GM21576 (cell line): ENCODE data around the gene TRIB2.
A peak's percentile ranks its signal among the peaks of the same experiment; 100 is the strongest.

Experiments
- ATAC-seq: cut with Tn5 transposase; IDR thresholded peaks from one replicate; pipeline ENCODE4 v1.9.1; 2021; ENCODE audit warnings: mild to moderate bottlenecking, moderate library complexity; ENCODE audit not compliant: unreplicated experiment

Gene TRIB2

GRCh38 chr2:12697617-12698016, 19.1 kb upstream of the TRIB2 start:
- ATAC-seq: no peak

- no peak for ATAC-seq
These were observed 15.7 kb upstream of the TRIB2 start for GRCh38 chr2:12700989-12701388.

DNA sequence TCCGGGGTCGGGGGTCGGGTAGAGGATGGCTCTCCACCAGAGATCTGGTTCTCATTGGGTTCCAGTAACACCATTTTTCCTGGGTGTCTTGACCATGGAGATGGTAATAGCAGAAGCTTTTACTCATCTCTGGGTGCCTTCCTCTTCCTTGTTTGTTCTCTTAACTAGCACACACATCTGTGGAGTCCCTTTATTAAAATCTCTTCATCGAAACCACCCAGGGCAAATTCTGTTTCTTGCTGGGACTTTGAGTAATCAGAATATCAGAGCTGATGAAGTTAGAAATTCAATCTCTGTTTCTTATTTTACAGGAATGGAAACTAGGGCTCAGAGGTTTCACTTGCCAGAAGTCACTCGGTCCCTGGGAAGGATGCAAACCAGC, 15.0 kb upstream of the TRIB2 start:
- ATAC-seq: no peak

DNA sequence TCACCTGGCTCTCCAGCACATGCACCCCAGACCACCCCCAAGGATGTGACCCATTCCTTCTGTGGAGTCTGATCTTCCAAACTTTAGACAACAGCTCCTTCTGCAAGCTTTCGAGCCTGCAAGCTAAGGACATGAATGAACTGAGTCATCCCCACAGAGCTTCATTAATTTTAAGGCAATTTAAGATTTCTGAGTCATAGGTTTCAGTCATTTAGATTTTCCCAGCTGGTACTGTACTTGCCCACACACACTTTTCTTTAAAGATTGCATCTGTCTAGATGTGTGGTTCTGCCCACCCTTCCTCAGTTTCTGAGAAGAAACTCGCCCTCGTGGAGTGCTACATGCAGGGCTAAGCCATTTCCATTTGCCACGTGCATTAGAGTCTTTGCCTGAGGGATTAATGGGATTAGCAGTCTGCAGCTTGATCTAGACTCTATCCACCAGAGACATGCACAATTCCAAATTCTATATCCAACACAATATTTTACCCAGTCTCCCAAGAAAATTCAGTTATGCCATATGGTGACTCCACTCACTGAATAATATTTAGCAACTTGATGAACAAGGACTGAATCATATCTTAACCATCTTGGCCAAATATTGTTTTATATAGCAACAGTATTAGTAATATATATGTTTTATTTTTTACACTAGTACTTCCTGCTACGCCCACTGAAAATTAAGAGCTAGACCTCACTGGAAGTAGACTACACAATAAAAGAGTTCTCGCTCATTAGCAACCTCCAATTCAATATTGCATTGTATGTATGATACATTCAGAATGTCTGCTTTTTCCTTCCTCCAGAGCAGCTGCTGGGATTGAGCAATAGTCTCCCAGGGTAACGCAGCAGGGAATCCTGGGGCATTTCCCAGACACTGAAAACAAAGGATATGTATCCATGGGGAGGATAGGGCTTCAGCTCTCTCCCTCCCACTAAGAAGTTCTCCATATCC, 14.3 kb upstream of the TRIB2 start:
- no peak for ATAC-seq

DNA sequence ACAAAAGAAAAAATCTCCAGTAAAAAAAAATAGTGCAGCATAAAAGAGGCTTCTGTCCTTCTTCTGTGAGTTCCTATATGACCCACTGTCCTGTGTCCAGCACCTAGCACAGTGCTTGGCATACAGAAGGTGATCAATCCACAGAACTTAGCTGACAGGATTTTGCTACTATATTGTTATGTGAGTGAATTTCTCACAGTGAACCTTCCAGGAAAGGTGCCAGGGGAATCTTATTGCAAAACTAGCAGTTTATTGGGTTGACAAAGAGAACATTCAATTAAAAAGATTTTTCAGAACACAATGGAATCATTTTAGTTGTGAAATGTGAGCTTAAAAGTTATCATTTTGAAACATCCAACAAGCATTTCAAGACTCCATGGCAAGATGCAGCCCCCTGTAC, 12.4 kb upstream of the TRIB2 start:
- ATAC-seq: no peak

DNA sequence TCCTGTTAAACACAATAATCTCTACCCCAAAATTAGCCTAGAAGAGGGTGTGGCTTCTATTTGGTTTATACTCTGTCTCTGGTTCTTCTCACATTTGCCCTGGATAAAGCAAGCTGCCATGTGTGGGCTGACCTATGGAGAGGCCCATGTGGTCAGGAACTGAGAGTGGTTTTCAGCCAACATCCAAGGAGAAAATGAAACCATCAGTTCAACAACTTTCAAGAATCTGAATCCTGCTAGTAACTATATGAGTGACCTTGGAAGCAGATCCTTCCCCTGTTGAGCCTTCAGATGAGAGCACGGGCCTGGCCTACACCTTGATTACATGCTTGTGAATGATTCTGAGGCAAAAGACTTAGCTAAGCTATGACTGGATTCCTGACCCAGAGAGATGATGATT, 11.5 kb upstream of the TRIB2 start:
- ATAC-seq: no peak

GRCh38 chr2:12705742-12706141, 11.0 kb upstream of the TRIB2 start:
- no peak for ATAC-seq

DNA sequence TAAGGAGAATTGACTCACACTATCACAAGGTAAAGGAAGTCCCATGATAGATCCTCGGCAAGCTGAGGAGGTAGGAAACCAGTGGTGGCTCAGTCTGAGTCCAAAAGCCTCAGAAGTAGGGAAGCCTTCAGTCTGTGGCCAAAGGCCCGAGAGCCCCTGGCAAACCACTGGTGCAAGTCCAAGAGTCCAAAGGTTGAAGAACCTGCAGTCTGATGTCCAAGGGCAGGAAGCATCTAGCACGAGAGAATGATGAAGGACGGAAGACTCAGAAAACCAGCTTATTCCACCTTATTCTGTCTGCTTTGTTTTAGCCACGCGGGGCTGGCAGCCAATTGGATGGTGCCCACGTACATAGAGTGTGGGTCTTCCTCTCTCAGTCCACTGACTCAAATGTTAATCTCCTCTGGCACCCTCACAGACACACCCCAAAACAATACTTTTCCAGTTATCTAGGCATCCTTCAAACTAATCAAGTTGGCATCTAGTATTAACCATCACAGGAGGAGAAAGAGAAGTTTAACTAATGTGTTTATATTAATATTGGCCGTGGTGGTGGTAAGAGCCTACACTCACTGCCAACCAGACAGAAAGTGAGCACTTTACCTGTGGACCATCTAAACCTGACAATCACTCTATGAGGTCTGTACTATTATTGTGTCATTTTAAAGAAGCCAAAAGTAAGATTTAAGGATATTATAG, 8.1 kb upstream of the TRIB2 start:
- no peak for ATAC-seq

- ATAC-seq: no peak
These were observed 7.6 kb upstream of the TRIB2 start for GRCh38 chr2:12709207-12709522.

DNA sequence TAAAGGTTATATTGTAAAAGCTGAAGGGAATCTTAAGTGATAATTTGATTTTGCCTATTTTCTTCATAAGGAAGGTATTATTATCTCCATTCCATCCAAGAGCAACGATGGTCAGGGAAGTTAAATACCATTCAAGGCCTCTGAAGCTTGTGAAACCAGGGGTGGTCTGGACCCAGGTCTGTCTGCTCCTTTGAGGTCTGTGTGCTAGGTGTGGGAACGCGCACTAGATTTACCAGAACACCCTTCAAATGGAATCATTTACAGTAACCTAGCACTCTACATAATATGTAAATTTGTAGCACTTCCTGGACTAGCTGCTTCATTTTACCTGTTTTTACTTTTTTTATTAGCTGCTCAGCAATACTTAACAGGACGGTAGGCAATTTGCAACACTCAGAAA, 6.4 kb upstream of the TRIB2 start:
- ATAC-seq: no peak

GRCh38 chr2:12711339-12711738, 5.4 kb upstream of the TRIB2 start:
- no peak for ATAC-seq

GRCh38 chr2:12712881-12713280, 3.9 kb upstream of the TRIB2 start:
- ATAC-seq: no peak

DNA sequence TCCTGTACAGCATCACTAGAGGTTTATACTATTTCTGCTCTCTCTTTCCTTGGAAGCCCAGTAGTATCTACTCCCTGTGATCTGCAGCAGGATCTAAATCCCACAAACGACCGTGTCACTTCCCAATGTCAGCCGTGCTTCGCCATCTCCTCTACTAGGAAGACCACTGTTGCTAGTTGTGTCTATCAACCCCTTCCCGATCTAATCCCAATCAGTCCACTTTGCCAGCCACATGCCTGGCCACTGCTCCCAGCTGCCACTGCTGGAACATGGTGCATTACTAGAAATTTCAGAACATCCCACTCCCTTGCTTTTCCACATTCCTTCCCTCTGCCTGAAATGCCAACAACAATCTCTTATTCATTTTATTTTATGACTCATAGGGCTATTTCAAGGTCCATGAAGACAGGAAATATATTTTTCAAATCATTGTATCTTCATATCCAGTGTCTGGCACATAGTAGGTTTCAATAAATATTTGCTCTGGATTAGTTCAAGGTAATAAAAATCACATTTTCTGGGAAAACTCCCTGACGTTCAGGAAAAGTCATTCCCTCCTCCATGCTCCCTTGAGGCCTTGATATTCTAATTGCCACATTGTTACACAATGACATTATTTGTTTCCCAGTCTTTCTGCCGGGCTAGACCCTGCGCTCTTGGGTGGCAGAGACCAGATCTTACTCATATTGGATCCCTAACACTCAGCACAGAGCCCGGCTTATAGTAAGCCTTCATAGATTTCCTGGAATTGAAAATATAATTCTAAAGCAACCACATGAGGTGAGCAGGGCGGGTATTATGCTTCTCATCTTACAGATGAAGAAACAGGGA, 2.1 kb upstream of the TRIB2 start:
- ATAC-seq: no peak

DNA sequence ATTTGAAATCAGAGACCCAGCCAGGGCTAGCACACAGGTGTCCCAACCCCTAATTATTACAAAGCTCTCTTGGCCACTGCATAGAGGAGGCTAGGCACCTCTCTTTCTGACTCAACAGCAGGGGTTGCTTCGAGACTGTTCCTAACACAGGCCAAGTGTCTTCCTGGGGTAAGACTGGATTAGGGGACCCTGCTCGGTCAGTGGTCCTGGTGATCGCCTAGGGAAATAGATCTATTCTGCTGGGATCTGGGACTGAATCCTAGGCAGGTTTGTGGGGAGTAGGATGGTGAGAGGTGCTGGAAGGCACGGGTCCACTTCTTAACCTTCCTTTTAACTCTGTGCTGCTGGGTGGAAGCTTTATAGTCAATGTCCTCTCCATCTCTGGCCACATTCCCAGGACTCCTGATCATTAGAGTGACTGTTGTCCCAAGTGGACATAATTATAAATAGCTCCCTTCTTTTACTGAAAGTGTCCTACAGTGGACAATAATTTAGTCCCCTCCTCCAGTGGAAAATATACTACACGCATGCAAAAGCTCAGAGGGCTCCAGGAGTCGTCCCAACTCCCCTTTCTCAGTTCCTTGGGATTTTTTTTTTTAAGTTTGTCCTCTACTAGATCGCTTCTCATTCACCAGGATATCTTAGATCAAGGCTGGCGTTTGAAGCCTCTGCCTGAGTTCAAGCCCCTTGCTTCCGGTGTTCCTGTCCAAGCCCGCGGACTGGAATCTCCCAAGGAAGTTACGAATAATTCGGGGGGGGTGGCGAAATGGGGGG, 1.3 kb upstream of the TRIB2 start:
- no peak for ATAC-seq

- ATAC-seq: peak; percentile 47
These were observed 779 bp upstream of the TRIB2 start for GRCh38 chr2:12716032-12716281.

DNA sequence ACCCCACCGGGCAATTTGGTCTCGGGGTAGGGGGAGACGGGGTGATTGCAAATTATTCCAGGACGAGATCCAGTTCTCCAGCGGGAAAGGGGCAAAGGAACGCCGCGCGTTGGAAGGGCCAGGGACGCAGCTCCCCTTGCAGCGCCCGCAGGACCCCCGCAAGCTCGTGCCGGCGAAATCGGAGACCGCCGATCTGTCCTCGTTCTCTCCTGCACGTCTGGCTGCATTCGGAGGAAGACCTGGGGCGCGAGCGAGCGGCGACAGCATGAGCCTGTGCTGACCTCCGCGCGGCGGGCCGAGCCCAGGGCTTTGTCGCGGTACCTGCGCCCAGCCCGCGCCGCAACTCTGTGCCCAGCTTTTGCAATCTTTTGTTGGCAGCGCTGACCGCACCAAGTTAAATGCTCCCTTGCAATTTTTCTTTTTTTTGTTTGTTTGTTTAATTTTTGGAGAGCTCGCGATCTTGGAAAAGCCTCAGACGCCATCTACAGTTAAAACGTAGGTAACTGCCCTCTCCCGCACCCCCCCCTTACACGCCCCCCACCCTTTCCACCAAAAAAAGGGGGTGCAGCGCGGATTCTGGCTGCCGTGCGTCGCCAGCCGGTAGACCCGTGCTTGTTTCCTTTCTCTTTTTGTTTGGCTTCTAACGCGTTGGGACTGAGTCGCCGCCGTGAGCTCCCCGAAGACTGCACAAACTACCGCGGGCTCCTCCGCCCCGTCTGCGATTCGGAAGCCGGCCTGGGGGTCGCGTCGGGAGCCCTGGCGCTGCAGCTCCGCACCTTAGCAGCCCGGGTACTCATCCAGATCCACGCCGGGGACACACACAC, 667 bp downstream of the TRIB2 start:
- peak; percentile 21 for ATAC-seq

DNA sequence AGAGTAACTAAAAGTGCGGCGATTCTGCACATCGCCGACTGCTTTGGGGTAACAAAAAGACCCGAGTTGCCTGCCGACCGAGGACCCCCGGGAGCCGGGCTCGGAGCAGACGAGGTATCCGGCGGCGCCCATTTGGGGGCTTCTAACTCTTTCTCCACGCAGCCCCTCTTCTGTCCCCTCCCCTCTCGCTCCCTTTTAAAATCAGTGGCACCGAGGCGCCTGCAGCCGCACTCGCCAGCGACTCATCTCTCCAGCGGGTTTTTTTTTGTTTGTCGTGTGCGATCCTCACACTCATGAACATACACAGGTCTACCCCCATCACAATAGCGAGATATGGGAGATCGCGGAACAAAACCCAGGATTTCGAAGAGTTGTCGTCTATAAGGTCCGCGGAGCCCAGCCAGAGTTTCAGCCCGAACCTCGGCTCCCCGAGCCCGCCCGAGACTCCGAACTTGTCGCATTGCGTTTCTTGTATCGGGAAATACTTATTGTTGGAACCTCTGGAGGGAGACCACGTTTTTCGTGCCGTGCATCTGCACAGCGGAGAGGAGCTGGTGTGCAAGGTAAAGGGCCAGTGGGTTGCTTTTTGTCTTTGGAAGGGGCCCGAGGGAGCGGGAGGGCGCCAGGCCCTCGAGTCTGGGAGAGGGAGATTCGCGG, 1.4 kb downstream of the TRIB2 start:
- no peak for ATAC-seq

GRCh38 chr2:12718711-12719399, 2.1 kb downstream of the TRIB2 start:
- no peak for ATAC-seq
